HG03135 (cell line): ENCODE data around the gene KCNG4.
A peak's percentile ranks its signal among the peaks of the same experiment; 100 is the strongest.

Experiments
- ATAC-seq: cut with Tn5 transposase; IDR thresholded peaks from one replicate; pipeline ENCODE4 v1.9.1; 2021; ENCODE audit warnings: mild to moderate bottlenecking, moderate library complexity; ENCODE audit not compliant: unreplicated experiment

The KCNG4 gene

DNA sequence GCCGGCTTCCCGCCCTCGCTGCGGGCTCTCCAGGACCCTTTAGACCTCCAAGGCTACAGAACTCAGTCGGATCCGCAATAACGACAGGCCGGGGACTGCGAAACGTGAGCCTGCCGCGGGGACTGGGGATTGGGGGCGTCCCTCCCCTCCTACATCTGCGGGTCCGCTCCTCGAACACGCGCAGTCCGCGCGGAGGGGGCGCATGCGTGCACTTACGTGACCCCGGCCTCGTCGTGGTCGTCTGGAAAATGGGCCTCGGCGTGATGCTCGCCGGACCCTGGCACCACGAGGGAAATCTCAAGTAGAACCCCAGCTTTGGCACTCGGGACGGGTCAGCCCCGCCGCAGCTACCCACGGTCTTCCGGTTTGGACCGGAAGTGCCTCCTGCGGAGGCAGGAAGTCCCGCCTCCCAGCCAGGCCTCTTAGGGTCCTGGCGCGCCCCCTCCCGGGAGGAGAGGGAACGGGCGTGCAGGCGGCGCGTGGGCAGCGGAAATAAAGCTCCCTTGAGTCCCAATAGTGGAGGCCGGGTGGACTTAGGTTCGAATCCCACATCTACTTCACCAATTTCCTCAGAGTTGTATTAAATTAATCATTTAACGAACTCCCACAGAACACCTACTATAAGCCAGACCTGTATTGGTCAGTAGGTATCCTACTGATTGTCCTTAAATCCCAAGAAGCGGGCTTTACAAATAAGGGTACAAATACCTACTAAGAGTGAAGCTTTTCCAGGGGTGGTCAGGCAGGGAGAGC, 53.0 kb downstream of the KCNG4 start, which contains the start of gene TAF1C:
Gene TAF1C (minus strand): TSS at position 373 of the 753 bp plus-strand sequence. CDS start 2,069 bp downstream, outside the sequence.
- peak; percentile 82 for ATAC-seq

DNA sequence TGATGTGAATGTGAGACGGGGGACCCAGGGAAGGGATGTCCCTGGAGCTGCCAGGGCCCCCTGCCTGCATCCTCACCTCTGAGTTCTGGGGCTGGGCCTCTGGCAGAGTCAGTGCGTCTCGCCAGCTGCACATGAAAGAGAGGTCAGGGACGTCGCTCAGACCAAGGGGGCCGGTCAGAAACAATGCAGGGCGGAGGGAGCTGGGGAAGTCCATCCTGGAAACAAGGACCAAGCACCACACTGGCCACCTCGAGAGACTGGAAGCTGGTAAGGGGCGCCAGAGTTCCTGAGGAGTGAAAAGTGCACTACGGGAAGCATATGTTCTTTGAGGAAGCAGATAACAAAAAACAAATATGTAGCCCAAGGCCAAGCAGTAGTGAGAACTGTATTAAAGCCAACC, 55.0 kb downstream of the KCNG4 start:
- ATAC-seq: no peak

GRCh38 chr16:84183911-84184591, 55.8 kb downstream of the KCNG4 start:
- ATAC-seq: no peak

- ATAC-seq: no peak
Measured at GRCh38 chr16:84183572-84183875, 56.3 kb downstream of the KCNG4 start.

GRCh38 chr16:84182680-84183571, 56.9 kb downstream of the KCNG4 start:
- no peak for ATAC-seq

- ATAC-seq: no peak
Measured at GRCh38 chr16:84182104-84182503, 57.7 kb downstream of the KCNG4 start.

- no peak for ATAC-seq
Measured at GRCh38 chr16:84181144-84181915, 58.5 kb downstream of the KCNG4 start.

GRCh38 chr16:84180519-84181140, 59.2 kb downstream of the KCNG4 start:
- ATAC-seq: no peak

DNA sequence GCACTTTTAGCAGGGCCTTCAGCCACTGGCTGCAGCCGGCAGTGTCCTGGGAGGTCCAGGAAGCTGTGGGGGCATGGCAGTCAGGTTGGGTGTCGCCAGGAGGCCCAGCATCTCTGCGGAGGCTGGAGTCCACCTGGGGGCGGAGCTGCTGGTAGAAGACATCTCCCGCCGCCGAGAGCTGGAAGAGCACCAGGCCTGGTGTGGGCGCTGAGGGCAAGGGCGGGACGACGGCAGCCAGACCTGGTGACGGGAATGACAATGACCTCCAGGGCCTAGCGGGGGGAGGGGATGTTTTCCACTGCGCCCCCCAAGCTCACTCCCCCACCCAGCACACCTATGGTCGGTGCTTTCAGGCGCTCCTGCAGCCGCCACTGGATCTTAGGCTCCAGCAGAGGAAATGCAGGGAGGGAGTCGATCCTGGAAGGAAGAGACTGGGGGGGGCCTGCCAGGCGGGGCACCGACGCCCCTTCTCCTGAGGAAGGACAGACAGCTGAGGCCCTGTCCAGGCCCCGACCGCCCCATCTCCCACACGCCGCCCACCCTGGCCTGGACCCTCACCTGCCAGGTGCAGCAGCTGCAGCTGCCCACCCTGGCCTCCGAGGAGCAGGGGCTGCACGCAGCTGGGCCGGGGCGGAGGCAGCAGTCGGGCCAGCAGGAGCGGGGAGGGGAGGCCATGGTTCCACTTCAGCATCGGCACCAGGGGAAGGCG, 60.0 kb downstream of the KCNG4 start:
- ATAC-seq: no peak

- no peak for ATAC-seq
Measured at GRCh38 chr16:84178892-84179611, 60.8 kb downstream of the KCNG4 start.

GRCh38 chr16:84178146-84178765, 61.6 kb downstream of the KCNG4 start:
- no peak for ATAC-seq

GRCh38 chr16:84177741-84178073, 62.1 kb downstream of the KCNG4 start:
- no peak for ATAC-seq

- ATAC-seq: no peak
Measured at GRCh38 chr16:84176192-84177053, 63.4 kb downstream of the KCNG4 start.

- peak; percentile 84 for ATAC-seq
Measured at GRCh38 chr16:84175350-84176081, 64.3 kb downstream of the KCNG4 start.

DNA sequence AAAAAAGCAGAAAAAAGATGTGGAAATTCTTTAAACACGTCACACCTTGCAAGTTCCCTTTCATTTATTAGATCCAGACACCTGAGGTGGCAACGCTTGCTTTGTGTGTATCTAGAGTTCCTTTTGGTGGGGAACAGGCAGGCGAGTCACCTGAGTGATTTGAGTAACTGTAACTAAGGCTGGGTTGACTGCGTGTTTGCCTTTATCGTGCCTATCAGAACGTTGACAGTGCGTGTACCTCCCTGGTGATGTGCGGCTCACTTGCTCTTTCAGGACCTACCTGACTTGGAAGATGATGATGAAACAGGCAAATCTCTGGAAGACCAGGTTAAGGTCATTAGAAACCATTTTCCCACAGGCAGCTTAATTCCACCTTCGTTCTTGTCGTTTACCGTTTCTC, 65.4 kb downstream of the KCNG4 start:
- ATAC-seq: no peak

DNA sequence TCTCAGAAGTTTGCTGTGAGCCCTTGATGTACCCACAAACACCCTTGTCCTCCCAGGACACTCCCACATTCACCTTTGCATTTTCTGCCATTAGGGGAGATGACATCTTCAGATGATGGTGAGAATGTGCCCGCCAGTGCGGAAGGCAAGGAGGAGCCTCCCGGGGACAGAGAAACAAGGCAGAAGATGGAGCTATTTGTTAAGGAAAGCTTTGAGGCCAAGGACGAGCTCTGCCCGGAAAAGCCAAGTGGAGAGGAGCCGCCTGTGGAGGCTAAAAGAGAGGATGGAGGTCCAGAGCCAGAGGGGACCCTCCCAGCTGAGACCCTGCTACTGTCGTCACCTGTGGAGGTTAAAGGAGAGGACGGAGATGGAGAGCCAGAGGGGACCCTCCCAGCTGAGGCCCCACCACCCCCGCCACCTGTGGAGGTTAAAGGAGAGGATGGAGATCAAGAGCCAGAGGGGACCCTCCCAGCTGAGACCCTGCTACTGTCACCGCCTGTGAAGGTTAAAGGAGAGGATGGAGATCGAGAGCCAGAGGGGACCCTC, 70.0 kb downstream of the KCNG4 start:
- ATAC-seq: no peak
